ENCODE data around the gene CRB3. TPM values are rescaled to one million over a fixed set of nuclear protein-coding genes. Genes with fewer than 3 reads are reported as not detected.

Gene CRB3
- total RNA-seq, 1 donor from 2014 or later = not detected

DNA sequence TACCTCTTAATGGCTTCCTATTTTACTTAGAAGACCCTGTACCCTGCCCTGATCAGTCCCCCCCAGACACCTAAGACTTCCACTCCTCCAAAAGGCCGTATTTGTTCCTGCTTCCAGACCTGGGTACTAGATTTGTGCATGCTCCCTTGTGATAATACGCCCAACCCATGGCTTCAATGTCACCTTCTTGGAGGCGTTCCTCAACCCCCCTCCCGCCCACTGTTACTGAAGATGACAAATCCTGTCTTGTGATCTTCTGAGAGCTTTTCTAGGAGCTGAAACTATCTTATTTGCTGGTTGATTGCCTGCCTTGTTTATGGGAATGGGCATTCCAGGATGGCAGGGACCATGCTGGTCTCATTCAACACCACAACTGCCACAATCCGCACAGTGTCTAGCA, 13.9 kb upstream of the CRB3 start:
- Mint-ChIP-seq H3K9me3 (ENCODE audit: unreplicated experiment) (peaks cover 1% of the 10 kb centered on the region), H3K4me1 (ENCODE audit: low read depth, unreplicated experiment) (no peaks in the 10 kb centered on the region), H3K27ac (ENCODE audit: unreplicated experiment) (no peak overlapping the region), H3K4me3 (ENCODE audit: unreplicated experiment) (no peak overlapping the region), H3K36me3 (ENCODE audit: unreplicated experiment) (peaks cover 22% of the 10 kb centered on the region), H3K27me3 (ENCODE audit: unreplicated experiment) (no peaks in the 10 kb centered on the region)
- DNase-seq = no peak
- TF ChIP-seq, protein P1, sequence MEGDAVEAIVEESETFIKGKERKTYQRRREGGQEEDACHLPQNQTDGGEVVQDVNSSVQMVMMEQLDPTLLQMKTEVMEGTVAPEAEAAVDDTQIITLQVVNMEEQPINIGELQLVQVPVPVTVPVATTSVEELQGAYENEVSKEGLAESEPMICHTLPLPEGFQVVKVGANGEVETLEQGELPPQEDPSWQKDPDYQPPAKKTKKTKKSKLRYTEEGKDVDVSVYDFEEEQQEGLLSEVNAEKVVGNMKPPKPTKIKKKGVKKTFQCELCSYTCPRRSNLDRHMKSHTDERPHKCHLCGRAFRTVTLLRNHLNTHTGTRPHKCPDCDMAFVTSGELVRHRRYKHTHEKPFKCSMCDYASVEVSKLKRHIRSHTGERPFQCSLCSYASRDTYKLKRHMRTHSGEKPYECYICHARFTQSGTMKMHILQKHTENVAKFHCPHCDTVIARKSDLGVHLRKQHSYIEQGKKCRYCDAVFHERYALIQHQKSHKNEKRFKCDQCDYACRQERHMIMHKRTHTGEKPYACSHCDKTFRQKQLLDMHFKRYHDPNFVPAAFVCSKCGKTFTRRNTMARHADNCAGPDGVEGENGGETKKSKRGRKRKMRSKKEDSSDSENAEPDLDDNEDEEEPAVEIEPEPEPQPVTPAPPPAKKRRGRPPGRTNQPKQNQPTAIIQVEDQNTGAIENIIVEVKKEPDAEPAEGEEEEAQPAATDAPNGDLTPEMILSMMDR (IDR thresholded peaks at IDR 0.05; ENCODE audit: partially characterized antibody, unreplicated experiment) = no peak

GRCh38 chr19:6451583-6452222, 12.4 kb upstream of the CRB3 start:
- TF ChIP-seq, protein P1 (IDR thresholded peaks at IDR 0.05; ENCODE audit: partially characterized antibody, unreplicated experiment) = no peak
- no peak overlapping the region for H3K4me3 Mint-ChIP-seq (ENCODE audit: unreplicated experiment)
- H3K27ac Mint-ChIP-seq (ENCODE audit: unreplicated experiment) = no peak overlapping the region
- no peaks in the 10 kb centered on the region for H3K27me3 Mint-ChIP-seq (ENCODE audit: unreplicated experiment)
- no peaks in the 10 kb centered on the region for H3K4me1 Mint-ChIP-seq (ENCODE audit: low read depth, unreplicated experiment)
- H3K9me3 Mint-ChIP-seq (ENCODE audit: unreplicated experiment) = peaks cover 1% of the 10 kb centered on the region
- peaks cover 21% of the 10 kb centered on the region for H3K36me3 Mint-ChIP-seq (ENCODE audit: unreplicated experiment)
- DNase-seq = no peak

- no peak for DNase-seq
- H3K4me3 Mint-ChIP-seq (ENCODE audit: unreplicated experiment) = no peak overlapping the region
- H3K27me3 Mint-ChIP-seq (ENCODE audit: unreplicated experiment) = no peaks in the 10 kb centered on the region
- H3K9me3 Mint-ChIP-seq (ENCODE audit: unreplicated experiment) = peaks cover 1% of the 10 kb centered on the region
- TF ChIP-seq, protein P1 (IDR thresholded peaks at IDR 0.05; ENCODE audit: partially characterized antibody, unreplicated experiment) = no peak
- H3K36me3 Mint-ChIP-seq (ENCODE audit: unreplicated experiment) = peaks cover 21% of the 10 kb centered on the region
- H3K4me1 Mint-ChIP-seq (ENCODE audit: low read depth, unreplicated experiment) = no peaks in the 10 kb centered on the region
- no peak overlapping the region for H3K27ac Mint-ChIP-seq (ENCODE audit: unreplicated experiment)
Measured at GRCh38 chr19:6452223-6452614, 11.9 kb upstream of the CRB3 start.

DNA sequence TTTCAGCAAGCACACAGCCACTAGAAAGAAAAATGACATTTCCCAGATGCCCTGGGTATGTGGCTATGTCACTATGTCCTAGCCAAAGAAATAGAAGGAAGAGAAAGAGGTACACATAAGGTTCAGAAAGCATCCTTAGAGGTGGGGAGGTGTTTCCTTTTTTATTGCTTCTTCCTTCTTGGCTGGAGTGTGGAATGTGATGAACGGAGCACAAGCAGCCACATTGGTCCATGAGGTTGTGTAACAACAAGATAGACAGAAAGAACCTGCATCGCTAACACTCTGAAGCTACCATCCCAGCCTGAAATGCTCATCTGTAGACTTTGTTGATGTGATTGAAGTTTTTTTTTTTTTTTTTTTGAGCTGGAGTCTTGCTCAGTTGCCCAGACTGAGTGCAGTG, 11.2 kb upstream of the CRB3 start:
- Mint-ChIP-seq H3K4me1 (ENCODE audit: low read depth, unreplicated experiment) (no peaks in the 10 kb centered on the region), H3K36me3 (ENCODE audit: unreplicated experiment) (peaks cover 21% of the 10 kb centered on the region), H3K27me3 (ENCODE audit: unreplicated experiment) (peaks cover 2% of the 10 kb centered on the region), H3K9me3 (ENCODE audit: unreplicated experiment) (peaks cover 4% of the 10 kb centered on the region), H3K27ac (ENCODE audit: unreplicated experiment) (no peak overlapping the region), H3K4me3 (ENCODE audit: unreplicated experiment) (no peak overlapping the region)
- TF ChIP-seq, protein P1 (IDR thresholded peaks at IDR 0.05; ENCODE audit: partially characterized antibody, unreplicated experiment) = no peak
- DNase-seq = no peak

- Mint-ChIP-seq H3K4me1 (ENCODE audit: low read depth, unreplicated experiment) (peaks cover 4% of the 10 kb centered on the region), H3K4me3 (ENCODE audit: unreplicated experiment) (no peak overlapping the region), H3K27ac (ENCODE audit: unreplicated experiment) (no peak overlapping the region), H3K9me3 (ENCODE audit: unreplicated experiment) (peaks cover 6% of the 10 kb centered on the region), H3K36me3 (ENCODE audit: unreplicated experiment) (peaks cover 21% of the 10 kb centered on the region), H3K27me3 (ENCODE audit: unreplicated experiment) (peaks cover 6% of the 10 kb centered on the region)
- no peak for DNase-seq
- TF ChIP-seq, protein P1 (IDR thresholded peaks at IDR 0.05; ENCODE audit: partially characterized antibody, unreplicated experiment) = no peak
Measured at GRCh38 chr19:6453951-6454565, 10.0 kb upstream of the CRB3 start.

Data from glutamatergic neuron (in vitro differentiated cells).